Endothelial cell (in vitro differentiated cells): ENCODE results near the gene ZSCAN31. TPM values are rescaled to one million over a fixed set of nuclear protein-coding genes. Genes with fewer than 3 reads are reported as not detected.
"Not testable (repeated sequence)": the region's sequence is repeated elsewhere in the genome, so short reads cannot be mapped to it uniquely, and the experiment has no call there.

Experiments
- DNase-seq: peaks from one replicate; pipeline ENCODE4 v3.0.0; 2021; ENCODE audit warnings: low spot score
- H3K27ac Mint-ChIP-seq: one replicate; pipeline ENCODE4 v1.8.0; 2021; ENCODE audit warnings: mixed read lengths, inconsistent platforms; ENCODE audit not compliant: unreplicated experiment
- H3K27me3 Mint-ChIP-seq: one replicate; pipeline ENCODE4 v1.8.0; 2021; ENCODE audit warnings: mild to moderate bottlenecking, moderate library complexity, mixed read lengths, inconsistent platforms; ENCODE audit not compliant: unreplicated experiment
- H3K36me3 Mint-ChIP-seq: one replicate; pipeline ENCODE4 v1.8.0; 2021; ENCODE audit warnings: mild to moderate bottlenecking, low read depth, mixed read lengths, inconsistent platforms; ENCODE audit not compliant: unreplicated experiment
- H3K4me1 Mint-ChIP-seq: one replicate; pipeline ENCODE4 v1.8.0; 2021; ENCODE audit warnings: mild to moderate bottlenecking, mixed read lengths, inconsistent platforms; ENCODE audit not compliant: unreplicated experiment
- H3K4me3 Mint-ChIP-seq: one replicate; pipeline ENCODE4 v1.8.0; 2021; ENCODE audit warnings: mild to moderate bottlenecking, mixed read lengths, inconsistent platforms; ENCODE audit not compliant: unreplicated experiment
- H3K9me3 Mint-ChIP-seq: one replicate; pipeline ENCODE4 v1.8.0; 2021; ENCODE audit warnings: mixed read lengths, inconsistent platforms; ENCODE audit not compliant: unreplicated experiment
- CTCF ChIP-seq: fragments of 200-600 bp; sonication (generic); IDR thresholded peaks from one replicate; pipeline ENCODE4 v1.5.0; 2021; ENCODE audit warnings: antibody characterized with exemption; ENCODE audit not compliant: unreplicated experiment
- total RNA-seq: library from RNA; stranded (reverse); fragmentation: NEBNext Ultra II Directional; extraction: Animal tissue kit (Norgen Biotek cat#: 25700); gene quantifications from one replicate; pipeline ENCODE4 v1.2.1, GENCODE V29; 2021; ENCODE audit not compliant: unreplicated experiment

ZSCAN31 gene
- total RNA-seq, 1 donor from 2014 or later, result 3.7 TPM

DNA sequence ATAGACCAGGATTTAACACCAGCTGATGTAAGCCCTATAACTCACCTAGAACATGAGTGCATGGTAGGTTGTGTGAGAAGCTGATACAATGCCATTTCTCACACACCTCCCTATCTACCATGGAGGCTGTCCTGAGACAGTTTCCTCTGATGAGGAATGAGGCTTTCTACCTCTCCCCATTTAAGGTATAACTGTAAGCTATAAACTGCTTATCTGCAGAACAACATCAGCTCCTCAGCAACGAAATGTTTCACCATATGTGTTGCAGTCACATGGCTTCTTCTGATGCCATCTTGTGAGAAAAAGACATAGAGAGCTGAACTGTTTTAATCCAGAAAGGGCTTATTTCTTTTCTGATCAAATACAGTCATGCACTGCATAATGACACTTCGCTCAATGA lies 34.5 kb upstream of the ZSCAN31 start:
- Mint-ChIP-seq H3K4me1 (no peaks in the 10 kb centered on the region), H3K4me3 (no peak overlapping the region), H3K36me3 (peaks cover 15% of the 10 kb centered on the region), H3K9me3 (no peaks in the 10 kb centered on the region), H3K27me3 (peaks cover 2% of the 10 kb centered on the region), H3K27ac (no peak overlapping the region)
- no peak for TF ChIP-seq CTCF
- no peak for DNase-seq

DNA sequence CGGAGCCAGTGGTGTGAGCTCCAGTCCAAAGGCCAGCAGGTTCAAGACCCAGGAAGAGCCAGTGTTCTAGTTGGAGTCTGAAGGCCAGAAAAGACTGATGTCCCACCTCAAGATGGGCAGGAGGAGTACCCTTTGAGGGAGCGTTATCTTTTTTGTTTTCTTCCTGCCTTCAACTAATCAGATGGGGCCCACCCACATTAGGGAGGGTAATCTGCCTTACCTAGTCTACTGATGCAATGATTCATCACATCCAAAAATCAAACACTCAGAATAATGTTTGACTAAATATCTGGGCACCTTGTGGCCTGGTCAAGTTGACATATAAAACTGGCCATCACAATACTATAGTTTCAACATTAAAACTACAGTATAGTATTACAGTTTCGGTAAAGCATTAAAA lies 33.5 kb upstream of the ZSCAN31 start:
- H3K9me3 Mint-ChIP-seq, result no peaks in the 10 kb centered on the region
- DNase-seq, result no peak
- H3K4me3 Mint-ChIP-seq, result no peak overlapping the region
- H3K36me3 Mint-ChIP-seq, result peaks cover 22% of the 10 kb centered on the region
- H3K4me1 Mint-ChIP-seq, result no peaks in the 10 kb centered on the region
- H3K27ac Mint-ChIP-seq, result no peak overlapping the region
- TF ChIP-seq CTCF, result no peak
- H3K27me3 Mint-ChIP-seq, result peaks cover 2% of the 10 kb centered on the region

DNA sequence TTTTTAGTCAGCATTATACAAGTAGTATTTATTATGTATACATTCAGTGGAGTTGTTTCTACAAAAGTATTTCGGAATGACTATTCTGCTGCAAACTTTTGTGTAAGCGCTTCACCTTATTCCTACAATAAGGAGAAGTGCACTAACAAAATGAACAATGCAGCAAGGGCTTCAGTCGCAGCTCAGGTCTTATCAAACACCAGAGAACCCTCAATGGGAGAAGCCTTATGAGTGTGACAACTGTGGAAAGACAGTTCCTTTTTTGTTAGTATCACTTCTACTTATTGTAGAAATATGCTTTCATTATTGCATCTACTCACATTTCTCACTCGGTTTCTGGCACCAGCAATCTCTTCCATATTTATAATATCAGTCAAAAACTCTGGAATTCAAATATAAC lies 32.6 kb upstream of the ZSCAN31 start:
- no peak for DNase-seq
- Mint-ChIP-seq H3K36me3 (peaks cover 22% of the 10 kb centered on the region), H3K4me3 (no peak overlapping the region), H3K4me1 (no peaks in the 10 kb centered on the region), H3K27ac (no peak overlapping the region), H3K9me3 (no peaks in the 10 kb centered on the region), H3K27me3 (peaks cover 2% of the 10 kb centered on the region)
- no peak for TF ChIP-seq CTCF

DNA sequence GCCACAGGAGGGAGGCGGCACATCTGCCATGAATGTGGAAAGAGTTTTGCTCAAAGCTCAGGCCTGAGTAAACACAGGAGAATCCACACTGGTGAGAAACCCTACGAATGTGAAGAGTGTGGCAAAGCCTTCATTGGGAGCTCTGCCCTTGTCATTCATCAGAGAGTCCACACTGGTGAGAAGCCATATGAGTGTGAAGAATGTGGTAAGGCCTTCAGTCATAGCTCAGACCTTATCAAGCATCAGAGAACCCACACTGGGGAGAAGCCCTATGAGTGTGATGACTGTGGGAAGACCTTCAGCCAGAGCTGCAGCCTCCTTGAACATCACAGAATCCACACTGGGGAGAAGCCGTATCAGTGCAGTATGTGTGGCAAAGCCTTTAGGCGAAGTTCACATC lies 29.6 kb upstream of the ZSCAN31 start:
- H3K27me3 Mint-ChIP-seq, H3K9me3 Mint-ChIP-seq, H3K4me3 Mint-ChIP-seq, H3K27ac Mint-ChIP-seq, DNase-seq, H3K4me1 Mint-ChIP-seq: not testable (repeated sequence)
- H3K36me3 Mint-ChIP-seq, result peaks cover 22% of the 10 kb centered on the region

- no peak for DNase-seq
- peaks cover 10% of the 10 kb centered on the region for H3K4me1 Mint-ChIP-seq
Observed at GRCh38 chr6:28360961-28361360, 25.0 kb upstream of the ZSCAN31 start.

DNA sequence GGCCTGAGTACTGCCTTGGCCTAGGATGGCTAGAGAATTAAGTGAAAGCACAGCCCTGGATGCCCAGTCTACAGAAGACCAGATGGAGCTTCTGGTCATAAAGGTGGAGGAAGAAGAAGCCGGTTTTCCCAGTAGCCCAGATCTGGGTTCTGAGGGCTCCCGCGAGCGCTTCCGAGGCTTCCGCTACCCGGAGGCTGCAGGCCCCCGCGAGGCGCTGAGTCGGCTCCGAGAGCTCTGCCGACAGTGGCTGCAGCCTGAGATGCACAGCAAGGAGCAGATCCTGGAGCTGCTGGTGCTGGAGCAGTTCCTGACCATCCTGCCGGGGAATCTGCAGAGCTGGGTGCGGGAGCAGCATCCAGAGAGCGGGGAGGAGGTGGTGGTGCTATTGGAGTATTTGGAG lies 23.6 kb upstream of the ZSCAN31 start:
- not testable (repeated sequence) for H3K27me3 Mint-ChIP-seq, H3K36me3 Mint-ChIP-seq

More at GRCh38 chr6:28360961-28361360, 25.0 kb upstream of the ZSCAN31 start:
- no peak for TF ChIP-seq CTCF
- no peaks in the 10 kb centered on the region for H3K27me3 Mint-ChIP-seq
- peaks cover 7% of the 10 kb centered on the region for H3K36me3 Mint-ChIP-seq
- no peak overlapping the region for H3K4me3 Mint-ChIP-seq
- no peaks in the 10 kb centered on the region for H3K9me3 Mint-ChIP-seq
- no peak overlapping the region for H3K27ac Mint-ChIP-seq

More for the DNA sequence above, 23.6 kb upstream of the ZSCAN31 start:
- H3K9me3 Mint-ChIP-seq, H3K4me3 Mint-ChIP-seq, H3K27ac Mint-ChIP-seq, DNase-seq: not testable (repeated sequence)
- peaks cover 17% of the 10 kb centered on the region for H3K4me1 Mint-ChIP-seq
